ENCODE measurements around the gene TTR. TPM values are rescaled to one million over a fixed set of nuclear protein-coding genes. Genes with fewer than 3 reads are reported as not detected.

TTR gene
- total and polyA plus RNA-seq, 8 donors: 0.32 to 2.0 (median 0.57) TPM; not detected in 2

DNA sequence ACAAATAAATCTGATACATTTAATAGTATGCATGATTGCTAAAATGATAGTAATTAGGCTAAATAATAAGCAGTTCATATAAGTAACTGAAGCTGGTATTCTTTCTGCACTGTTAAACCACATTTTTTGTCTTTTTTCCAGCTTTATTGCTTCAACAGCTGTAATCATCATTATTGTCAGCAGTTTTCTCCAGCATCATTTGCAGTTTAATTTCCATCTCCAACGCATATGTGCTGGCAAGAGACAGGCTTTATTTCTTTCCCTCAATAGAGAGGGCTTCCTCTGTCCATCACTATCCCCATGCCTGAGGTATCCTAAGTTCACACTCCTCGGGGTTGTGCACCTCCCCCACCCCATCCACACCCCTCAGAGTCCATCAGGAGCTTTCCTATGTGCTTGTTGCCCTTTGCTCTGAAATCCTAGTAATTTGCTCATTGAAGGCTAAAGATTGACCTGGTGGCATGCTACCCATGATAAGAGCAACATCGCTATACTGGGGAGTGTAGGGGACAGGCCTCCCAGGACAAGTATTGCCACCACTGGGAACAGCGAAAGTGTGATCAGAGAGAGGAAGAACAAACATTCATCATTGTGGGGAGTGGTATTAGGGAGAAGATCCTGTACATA, 55.6 kb downstream of the TTR start:
- intact Hi-C loops (cut with DNase I): no loop called here
- no peak for ATAC-seq
- peak in 2 of 4 donors; percentile 63 to 72 for DNase-seq
- Histone ChIP-seq H3K4me3 (no peak overlapping the region), H3K27me3 (no peaks in the 10 kb centered on the region), H3K27ac (no peak overlapping the region), H3K4me1 (no peaks in the 10 kb centered on the region), H3K9me3 (no peaks in the 10 kb centered on the region), H3K36me3 (no peaks in the 10 kb centered on the region)
- TF ChIP-seq, protein P1, sequence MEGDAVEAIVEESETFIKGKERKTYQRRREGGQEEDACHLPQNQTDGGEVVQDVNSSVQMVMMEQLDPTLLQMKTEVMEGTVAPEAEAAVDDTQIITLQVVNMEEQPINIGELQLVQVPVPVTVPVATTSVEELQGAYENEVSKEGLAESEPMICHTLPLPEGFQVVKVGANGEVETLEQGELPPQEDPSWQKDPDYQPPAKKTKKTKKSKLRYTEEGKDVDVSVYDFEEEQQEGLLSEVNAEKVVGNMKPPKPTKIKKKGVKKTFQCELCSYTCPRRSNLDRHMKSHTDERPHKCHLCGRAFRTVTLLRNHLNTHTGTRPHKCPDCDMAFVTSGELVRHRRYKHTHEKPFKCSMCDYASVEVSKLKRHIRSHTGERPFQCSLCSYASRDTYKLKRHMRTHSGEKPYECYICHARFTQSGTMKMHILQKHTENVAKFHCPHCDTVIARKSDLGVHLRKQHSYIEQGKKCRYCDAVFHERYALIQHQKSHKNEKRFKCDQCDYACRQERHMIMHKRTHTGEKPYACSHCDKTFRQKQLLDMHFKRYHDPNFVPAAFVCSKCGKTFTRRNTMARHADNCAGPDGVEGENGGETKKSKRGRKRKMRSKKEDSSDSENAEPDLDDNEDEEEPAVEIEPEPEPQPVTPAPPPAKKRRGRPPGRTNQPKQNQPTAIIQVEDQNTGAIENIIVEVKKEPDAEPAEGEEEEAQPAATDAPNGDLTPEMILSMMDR (IDR thresholded peaks at IDR 0.05): no peak

Other genes starting within 250 kb of the TTR start
- gene DSG4, start 215.1 kb upstream of the TTR start, total RNA-seq: not detected
- gene DSG4, start 215.1 kb upstream of the TTR start, polyA plus RNA-seq (ENCODE audit: insufficient read length in 6 of 6): not detected
- not detected for gene DSG3, start 144.1 kb upstream of the TTR start, total RNA-seq
- gene DSG3, start 144.1 kb upstream of the TTR start, polyA plus RNA-seq (ENCODE audit: insufficient read length in 6 of 6): not detected
- 10 to 100 TPM; 39.4 to 66.0 TPM for gene DSG2, start 93.7 kb upstream of the TTR start, total RNA-seq
- gene DSG2, start 93.7 kb upstream of the TTR start, polyA plus RNA-seq (ENCODE audit: insufficient read length in 6 of 6): 10 to 100 TPM; 36.2 to 45.0 (median 42.3) TPM
- 1 to 10 TPM; 4.6 to 5.7 TPM for gene B4GALT6, start 92.7 kb downstream of the TTR start, total RNA-seq
- gene B4GALT6, start 92.7 kb downstream of the TTR start, polyA plus RNA-seq (ENCODE audit: insufficient read length in 6 of 6): 10 to 100 TPM; 17.3 to 22.7 (median 20.6) TPM
- not detected for gene SLC25A52, start 169.0 kb downstream of the TTR start, total RNA-seq
- gene SLC25A52, start 169.0 kb downstream of the TTR start, polyA plus RNA-seq (ENCODE audit: insufficient read length in 6 of 6): under 1 TPM in 5 of 6 donors, not detected in 1; 0.23 to 0.86 (median 0.46) TPM

All from left lung (tissue), 10 donors.